Daoy (cell line): ENCODE measurements around the gene PGLYRP3. TPM values are rescaled to one million over a fixed set of nuclear protein-coding genes. Genes with fewer than 3 reads are reported as not detected.
"Not testable (repeated sequence)": the region's sequence is repeated elsewhere in the genome, so short reads cannot be mapped to it uniquely, and the experiment has no call there.

ENCODE experiments used
- DNase-seq: peaks from one replicate; pipeline ENCODE4 v3.0.0-alpha.2; 2015; ENCODE audit warnings: low read depth
- total RNA-seq: library from RNA; depleted of rRNA; stranded (reverse); fragments of >200 nt; shearing (Covaris generic); gene quantifications from 2 replicates; pipeline ENCODE4 v1.2.3, GENCODE V29; 2014

PGLYRP3 gene
- total RNA-seq, 1 experiment from 2014 or later = not detected

DNA sequence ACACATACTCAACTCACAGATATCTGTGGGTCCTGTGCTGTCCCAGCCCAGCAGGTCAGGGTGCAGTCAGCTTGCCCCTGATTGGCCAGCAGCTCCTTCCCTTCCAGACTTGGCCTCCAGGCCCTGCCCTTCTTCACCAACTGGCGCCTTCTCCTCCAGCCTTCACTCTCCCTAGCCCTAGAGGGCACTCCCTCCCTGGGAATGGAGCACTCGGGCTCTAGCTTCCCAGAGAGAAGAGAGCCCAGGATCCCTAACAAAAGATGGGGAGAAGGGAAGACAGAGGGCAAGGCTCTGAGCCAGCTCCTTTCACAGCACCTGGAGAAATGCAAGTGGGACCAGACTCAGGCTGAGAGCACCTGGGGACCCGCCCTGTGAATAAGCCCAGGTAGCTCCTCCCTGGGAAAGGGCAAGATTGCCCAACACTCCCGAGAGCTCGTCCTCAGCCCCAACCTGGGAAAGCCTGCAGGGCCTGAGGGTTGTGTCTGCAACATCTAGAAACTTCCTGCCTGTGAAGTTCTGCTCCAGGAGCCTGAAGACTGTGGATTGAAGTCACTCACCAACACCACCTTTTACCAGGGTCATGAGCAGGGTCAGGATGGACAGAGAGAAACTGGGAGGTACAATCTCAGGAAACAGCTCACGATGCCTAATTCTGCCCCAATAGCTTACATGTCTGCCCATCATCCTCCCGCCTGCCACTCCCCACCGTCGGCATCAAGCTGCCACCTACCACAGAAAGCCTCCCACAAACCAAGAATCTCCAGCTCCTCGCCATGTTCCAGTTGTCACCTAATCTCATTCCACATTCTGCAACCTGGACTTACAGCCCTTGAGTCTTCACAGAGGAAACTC lies 36.0 kb upstream of the PGLYRP3 start, which contains the start of gene PGLYRP4:
Gene PGLYRP4, minus strand, starts transcription at position 331 of the 852 bp plus-strand sequence. CDS start 909 bp downstream, outside the sequence.
- DNase-seq = no peak

DNA sequence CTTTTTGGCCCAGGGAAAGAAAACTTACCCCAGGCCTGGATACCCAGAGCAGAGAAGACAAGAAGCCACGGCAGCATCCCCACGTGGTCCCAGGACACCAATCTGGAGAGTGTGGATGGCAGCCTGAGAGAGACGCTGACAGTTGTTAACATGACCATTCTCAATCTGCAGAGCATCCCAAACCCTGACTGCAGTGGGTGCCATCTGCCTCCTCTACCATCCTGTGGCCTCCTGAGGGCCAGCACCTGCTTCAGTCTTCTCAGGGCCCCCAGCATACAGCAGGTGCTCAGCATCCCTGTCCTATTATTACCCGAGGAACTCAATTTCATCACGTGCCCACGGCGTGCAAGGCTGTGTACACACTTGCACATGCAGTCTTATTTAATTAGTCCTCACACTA lies 35.1 kb upstream of the PGLYRP3 start:
- DNase-seq = no peak

DNA sequence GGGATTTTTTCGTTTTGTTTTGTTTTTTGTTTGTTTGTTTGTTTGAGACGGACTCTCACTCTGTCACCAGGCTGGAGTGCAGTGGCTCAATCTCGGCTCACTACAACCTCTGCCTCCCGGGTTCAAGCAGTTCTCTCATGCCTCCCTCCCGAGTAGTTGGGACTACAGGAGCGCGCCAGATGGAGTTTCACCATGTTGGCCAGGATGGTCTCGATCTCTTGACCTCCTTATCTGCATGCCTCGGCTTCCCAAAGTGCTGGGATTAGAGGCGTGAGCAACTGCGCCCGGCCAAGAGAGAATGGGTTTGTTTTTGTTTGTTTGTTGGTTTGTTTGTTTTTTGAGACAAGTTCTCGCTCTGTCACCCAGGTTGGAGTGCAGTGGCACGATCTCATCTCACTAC lies 34.3 kb upstream of the PGLYRP3 start:
- DNase-seq = not testable (repeated sequence)

DNA sequence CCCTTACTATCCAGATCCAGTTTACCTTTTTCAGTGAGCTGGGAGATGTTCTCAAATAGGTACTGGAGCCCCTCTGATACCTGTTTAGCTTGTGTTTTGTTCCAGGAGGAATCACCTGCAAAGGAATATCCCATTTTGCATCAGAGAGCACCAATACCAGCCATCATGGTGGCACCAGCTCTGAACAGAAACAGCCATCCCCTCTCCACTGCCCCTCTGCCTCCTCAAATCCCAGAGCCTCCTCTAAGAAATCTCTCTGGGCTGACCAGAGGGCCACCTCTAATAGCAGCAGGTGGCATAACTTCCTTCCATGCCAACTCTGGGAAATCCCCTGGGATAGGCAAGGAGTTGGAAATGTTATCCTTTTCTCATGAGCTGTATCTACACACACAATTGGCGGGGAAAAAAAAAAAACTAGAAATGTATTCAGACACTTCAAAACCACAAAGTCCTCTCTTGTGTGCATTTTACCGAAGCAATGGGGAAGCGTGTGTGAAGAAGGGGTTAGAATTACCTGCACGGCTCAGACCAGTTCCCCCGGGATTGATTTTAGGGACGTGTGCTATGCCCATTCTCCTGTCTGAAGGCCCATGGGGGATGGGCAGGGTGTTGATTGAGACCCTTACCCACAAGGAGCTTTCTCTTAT lies 33.4 kb upstream of the PGLYRP3 start:
- no peak for DNase-seq

DNA sequence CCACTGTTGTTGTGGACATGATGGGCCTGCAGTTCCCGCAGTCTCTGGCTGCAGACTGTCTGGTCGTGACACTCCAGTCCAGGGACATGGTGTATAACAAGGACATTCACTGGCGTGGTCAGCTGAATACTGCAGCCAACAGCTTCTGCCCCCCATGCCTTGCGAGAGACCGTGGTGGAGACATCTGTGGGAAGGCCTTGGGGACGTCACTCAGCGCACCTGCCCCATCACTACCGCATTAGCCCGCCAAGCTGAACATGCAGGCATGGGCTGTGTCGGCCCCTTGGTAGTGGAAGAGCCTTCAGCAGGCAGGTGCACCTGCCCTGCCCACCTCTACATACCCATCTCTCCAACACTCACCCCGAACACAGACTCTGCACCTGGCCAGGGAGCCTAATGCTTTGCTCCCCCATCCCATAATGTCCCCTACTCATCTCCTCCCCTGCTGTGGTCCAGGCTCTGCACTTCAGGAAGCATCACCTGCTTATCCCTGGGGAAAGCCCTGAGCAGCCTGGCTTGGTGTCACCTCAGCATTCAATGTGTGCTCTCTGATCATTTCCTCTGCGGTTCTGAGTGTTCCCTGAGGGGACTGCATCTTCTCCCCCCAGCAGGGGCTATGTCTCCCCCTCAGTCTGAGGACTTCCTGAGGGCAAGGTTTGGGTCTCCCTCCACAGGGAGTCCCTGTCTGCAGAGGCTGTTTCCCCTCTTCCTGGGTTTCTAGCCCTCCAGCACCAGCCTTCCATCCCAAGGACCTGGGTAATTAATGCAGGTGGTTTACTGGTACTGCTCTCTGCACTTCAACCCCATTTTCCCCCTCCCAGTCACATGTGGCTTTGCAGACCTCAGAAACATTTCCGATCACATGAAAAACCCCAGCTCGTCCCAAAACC lies 32.7 kb upstream of the PGLYRP3 start:
- DNase-seq = no peak

DNA sequence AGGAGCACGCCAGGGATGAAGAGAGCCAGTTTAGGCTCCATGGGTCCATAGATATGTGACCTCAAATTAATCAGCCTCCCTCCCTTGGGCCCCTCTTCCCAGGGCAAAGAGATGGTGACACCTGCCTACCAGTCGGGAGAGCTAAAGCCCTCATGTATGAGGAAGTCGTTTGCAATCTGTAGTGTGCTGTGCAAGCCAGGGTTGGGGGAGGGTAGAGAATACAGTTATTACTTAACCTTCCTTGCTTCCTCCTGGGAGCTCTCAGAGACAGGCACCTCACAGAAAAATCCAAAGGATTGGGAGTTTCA lies 31.9 kb upstream of the PGLYRP3 start:
- DNase-seq = no peak

DNA sequence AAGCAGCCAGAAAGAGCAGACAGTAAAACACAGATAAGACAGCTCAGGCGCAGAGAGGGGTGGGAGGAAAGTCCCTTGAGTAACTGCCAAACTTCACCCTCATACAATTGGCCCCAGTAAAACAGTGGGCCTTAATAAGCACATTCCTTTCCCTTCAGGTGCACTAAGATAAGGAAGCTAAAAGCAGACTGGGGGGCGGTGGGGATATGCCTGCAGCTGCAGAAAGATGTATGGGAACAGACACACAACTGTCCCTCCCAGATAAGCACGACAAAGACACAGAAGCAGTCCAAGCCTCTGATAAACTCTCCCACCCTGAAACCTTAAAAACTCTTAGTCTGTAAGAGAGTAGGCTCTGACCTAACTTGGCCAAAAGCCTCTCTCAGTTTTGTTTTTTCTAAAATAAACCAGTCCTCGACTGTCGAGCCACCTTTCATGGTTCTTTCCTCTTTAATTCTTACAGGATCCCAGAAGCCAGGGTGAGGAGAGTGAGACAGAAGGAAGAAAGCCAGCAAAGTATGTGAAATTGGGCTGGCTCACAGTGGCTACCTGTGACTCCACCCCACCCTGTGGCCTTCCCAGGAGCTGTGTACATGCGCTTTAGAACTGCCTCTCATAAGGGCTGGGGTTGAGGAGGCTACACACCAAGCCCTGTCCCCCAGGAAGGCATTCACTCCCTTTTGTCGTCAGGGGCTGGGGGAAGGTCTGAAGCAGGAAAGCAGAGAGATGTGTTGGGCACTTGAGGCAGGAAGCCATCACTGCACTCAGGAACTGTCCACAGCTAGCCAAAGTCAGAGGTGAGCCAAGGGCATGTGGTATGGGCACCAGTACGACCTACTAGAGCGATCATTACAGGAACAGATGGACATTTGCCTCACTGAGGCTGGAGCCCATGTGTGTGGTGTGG lies 31.3 kb upstream of the PGLYRP3 start:
- no peak for DNase-seq

DNA sequence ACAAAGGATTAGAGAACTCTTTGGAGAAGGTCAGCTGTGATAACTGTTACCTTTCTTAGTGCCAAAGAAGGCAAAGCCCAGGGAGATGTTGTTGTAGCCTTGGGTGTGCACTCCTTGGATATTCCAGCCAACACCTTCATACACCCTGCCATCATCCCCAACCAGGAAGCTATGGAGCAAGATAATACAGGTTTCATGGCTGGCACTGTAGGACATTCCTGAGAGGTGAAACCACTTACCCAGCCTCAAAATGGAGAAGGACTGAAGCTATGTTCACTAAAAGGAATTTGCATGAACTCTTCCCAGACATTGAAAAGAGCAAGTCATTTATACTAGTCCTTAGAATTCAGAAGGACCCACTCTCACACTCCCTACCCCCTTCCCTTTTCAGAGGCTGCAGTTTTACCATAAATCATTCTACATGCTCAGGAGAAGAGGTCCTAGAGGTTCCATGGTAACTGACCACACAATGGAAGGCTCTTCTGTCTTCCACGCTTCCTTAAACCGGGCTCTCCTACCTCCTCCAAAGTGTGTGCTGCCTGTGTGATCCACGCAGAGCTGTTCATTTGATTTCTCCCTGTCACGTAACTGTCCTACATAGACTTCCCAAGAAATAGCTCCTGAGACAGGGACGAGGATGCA lies 30.4 kb upstream of the PGLYRP3 start:
- no peak for DNase-seq

DNA sequence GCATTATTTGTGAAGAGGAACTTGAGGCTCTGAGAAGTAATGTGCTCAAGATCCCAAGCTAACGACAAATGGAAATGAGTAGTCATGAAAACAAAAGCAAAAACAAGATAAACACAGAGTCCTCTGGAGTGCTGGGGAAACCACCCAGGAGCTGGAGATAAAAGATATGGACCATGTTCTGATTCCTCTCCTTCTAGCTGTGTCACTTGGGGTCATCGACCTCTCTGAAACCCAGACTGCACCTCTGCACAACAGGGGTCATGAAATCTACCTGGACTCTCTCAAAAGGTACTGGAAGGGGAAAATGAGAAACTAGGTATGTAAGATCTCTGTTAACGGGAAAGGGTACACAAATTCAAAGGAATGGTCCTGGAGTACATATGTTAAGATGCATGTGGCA lies 29.4 kb upstream of the PGLYRP3 start:
- no peak for DNase-seq

DNA sequence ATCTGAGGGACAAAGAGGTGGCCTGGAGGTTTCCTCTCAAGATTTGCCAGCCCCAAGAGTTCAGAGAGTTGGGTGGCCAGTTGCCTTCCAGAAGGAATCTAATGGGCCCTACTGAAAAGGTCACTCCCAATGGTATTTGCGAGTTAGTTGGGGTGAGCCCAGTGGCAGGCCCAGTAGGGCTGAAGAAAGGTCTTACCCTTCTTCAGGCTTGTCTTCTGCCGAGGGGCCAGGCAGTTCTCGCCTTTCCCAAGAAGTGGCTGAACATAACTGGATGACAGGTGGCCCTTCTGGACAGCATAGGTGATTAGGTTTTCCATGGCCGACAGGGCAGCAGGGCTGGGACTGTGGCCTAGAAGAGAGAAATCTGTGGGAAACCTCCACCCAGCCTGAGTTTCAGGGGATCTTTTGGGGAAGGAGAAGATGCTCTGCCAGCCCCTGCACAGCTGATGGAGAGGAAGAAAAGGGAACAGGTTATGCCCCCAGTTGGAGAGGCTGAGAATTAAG lies 28.7 kb upstream of the PGLYRP3 start:
- DNase-seq = no peak

DNA sequence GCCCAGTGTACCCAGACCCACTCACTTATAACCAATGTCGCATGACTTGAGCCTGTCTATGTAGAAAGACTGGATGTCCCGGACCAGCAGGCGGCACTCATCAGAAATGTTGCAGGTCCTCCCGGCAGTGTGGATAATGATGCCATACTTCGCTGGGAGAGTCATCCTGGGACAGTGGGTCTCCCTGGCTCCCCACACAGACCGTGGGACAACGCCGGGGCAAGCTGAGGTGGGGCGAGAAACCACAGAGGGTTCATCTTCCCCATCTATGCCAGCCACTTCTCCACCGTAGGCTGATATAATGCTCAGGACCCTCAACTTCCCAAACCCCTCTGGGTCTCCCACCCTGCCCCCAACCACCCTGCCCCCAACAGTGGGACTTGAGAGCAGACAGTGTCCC lies 27.6 kb upstream of the PGLYRP3 start:
- no peak for DNase-seq

DNA sequence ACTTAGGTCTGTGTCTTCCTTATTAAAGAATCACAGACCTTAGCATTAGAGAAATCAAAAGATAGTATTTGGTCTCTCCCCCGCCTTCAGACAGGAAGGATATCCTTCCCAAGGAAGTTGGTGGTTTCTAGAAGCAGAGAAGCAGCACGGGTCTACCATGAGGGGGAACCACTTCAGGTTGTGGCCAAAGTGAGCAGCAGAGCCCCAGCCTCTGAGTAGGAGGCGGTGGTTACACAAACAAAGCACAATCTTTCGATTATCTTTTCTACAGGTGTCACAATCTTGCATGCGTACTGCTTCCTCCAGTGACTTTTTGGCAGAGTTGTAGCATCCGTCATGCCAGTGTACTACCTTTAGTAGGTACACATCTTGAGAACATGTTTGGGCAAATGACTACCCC lies 27.1 kb upstream of the PGLYRP3 start:
- no peak for DNase-seq

DNA sequence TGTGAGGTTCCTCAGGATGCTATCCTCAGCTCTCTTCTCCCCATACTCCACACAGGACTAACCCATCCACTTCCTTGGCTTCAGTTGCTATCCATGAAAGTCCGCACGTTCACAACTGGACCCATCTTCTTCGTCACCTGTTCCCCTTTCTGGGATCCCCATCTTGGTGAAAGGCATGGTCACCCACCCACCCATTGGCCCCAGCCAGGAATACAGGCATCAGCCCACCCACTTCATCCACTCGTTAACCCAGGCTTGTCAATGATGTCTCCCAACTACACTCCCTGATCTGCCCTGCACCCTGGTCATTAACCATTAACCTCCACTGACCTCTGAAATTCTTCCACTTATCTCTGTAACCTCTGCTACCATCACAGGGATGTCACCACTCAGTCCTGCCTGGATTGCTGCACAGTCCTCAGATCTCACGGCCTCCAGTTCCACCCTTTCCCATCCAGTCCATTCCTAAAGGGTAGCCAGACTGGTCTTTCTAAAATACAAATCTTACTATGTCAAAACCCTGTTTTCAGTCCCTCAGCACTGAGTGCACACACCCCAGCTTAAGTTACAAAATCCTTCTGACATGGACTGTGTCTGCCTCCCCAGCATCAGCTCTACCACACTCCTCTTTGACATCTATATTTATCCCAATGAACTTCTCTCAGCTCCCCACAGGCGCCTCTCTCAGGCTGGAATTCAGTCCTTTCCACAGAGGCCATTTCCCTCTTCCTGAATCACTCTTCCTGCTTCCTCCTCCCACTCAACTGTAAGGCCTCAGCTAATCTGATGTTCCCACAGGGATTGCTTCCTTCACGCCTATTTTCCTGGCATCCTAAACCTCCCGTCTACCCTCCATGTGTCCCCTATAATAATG lies 25.5 kb upstream of the PGLYRP3 start:
- no peak for DNase-seq

DNA sequence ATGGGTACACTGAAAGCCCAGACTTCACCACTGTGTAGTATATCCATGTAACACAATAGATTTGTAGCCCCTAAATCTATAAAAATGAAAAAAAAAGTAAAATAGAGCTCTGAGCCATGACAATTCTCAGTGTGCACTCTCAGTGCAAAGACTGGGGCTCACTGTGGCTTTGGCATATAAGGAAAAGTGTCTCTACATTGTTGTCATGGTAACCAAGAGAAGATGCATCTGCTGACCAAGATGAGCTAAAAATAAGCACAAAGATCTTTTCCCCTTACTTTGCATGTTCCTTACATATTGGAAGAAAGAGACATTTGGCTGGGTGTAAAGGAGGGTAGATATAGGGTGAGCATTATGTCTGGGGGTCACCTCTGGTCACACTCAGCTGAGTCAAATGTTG lies 23.9 kb upstream of the PGLYRP3 start:
- no peak for DNase-seq

DNA sequence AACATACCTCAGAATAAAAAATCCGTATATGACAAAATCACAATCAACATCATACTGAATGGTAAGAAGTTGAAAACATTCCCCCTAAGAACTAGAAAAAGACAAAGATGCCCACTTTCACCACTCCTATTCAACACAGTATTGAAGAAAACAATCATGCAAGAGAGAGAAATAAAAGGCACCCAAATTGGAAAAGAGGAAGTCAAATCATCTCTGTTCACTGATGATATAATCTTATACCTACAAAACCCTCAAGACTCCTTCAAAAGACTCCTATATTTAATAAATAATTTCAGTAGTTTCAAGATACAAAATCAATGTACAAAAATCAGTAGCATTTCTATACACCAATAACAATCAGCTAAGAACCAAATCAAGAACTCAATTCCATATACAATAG lies 21.1 kb upstream of the PGLYRP3 start:
- DNase-seq = no peak

DNA sequence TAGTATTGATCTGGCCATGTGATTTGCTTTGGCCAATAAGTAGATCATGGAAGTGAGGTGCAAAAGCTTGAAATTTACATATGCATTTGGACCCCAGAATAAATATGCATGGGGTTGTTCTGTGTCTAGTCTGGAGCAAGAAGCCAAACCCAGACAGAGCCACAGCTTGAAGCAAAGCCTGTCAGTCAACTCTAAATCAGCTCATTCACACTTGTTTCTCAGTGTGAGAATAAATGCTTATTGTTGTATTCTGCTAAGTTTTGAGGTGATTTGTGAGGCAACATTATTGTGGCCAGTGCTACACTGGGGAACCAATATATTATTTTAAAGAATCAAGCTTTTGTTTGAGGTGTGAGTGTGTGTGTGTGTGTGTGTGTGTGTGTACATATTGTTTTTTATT lies 12.2 kb upstream of the PGLYRP3 start:
- no peak for DNase-seq

DNA sequence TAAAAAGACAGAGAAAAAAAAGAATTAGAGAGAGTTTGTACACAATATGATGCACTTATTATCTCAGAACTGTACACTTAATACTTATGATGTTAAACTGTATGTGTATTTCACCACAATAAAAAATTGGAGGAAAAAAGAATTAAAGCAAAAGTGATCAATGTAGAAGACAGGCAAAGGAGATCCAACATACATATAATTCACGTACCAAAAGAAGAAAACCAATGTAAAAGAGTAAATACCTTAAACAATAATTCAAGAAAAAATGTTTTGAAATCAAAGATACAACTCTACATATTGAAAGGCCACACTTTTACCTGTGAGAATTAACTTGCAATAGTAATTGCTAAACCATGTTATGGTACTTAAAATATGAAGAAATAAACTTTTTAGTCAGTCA lies 9.8 kb upstream of the PGLYRP3 start:
- DNase-seq = no peak

DNA sequence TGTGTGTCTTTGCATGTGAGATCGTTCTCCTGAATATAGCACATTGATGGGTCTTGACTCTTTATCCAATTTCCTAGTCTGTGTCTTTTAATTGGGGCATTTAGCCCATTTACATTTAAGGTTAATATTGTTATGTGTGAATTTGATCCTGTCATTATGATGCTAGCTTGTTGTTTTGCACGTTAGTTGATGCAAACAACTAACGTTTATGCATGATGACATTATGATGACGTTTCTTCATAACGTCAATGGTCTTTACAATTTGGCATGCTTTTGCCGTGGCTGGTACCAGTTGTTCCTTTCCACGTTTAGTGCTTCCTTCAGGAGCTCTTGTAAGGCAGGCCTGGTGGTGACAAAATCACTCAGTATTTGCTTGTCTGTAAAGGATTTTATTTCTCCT lies 5.4 kb upstream of the PGLYRP3 start:
- not testable (repeated sequence) for DNase-seq

DNA sequence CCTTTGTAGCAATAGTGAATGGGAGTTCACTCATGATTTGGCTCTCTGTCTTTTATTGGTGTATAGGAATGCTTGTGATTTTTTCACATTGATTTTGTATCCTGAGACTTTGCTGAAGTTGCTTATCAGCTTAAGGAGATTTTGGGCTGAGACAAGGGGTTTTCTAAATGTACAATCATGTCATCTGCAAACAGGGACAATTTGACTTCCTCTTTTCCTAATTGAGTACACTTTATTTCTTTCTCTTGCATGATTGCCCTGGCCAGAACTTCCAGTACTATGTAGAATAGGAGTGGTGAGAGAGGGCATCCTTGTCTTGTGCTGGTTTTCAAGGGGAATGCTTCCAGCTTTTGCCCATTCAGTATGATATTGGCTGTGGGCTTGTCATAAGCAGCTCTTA lies 3.3 kb upstream of the PGLYRP3 start:
- DNase-seq = not testable (repeated sequence)

DNA sequence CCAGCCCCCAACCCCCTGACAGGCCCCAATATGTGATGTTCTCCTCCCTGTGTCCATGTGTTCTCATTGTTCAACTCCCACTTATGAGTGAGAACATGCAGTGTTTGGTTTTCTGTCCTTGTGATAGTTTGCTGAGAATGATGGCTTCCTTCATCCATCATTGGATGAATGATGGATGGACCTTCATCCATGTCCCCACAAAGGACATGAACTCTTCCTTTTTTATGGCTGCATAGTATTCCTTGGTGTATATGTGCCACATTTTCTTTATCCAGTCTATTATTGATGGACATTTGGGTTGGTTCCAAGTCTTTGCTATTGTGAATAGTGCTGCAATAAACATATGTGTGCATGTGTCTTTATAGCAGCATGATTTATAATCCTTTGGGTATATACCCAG lies 1.6 kb upstream of the PGLYRP3 start:
- not testable (repeated sequence) for DNase-seq
